Skeletal muscle tissue (tissue), 4 donors: Measurements from ENCODE around the gene GPR35. TPM values are rescaled to one million over a fixed set of nuclear protein-coding genes. Genes with fewer than 3 reads are reported as not detected.

Experiments used
- H3K27ac ChIP-seq: one replicate; pipeline ENCODE4 v1.7.0; 2013; ENCODE audit warnings: mild to moderate bottlenecking, low read depth, low read length, inconsistent platforms
- H3K27me3 ChIP-seq, 3 donors: one replicate each; pipeline ENCODE4 v1.7.0; 2013; ENCODE audit warnings: low read length in 3 of 3; ENCODE audit not compliant: control insufficient read depth in 3 of 3, insufficient read depth in 3 of 3
- H3K36me3 ChIP-seq, 3 donors: one replicate each; pipeline ENCODE4 v1.7.0; 2013; ENCODE audit warnings: low read length in 3 of 3; ENCODE audit not compliant: control insufficient read depth in 3 of 3, insufficient read depth in 3 of 3
- H3K4me1 ChIP-seq, 3 donors: one replicate each; pipeline ENCODE4 v1.7.0; 2013; ENCODE audit warnings: low read length in 3 of 3, mild to moderate bottlenecking in 3 of 3; ENCODE audit not compliant: control insufficient read depth in 3 of 3, insufficient read depth in 3 of 3
- H3K4me3 ChIP-seq, 3 donors: one replicate each; pipeline ENCODE4 v1.7.0; 2013; ENCODE audit warnings: low read length in 3 of 3
- H3K9ac ChIP-seq, 3 donors: one replicate each; pipeline ENCODE4 v1.7.0; 2013; ENCODE audit warnings: low read length in 3 of 3, mild to moderate bottlenecking in 3 of 3, moderate library complexity in 2 of 3, low read depth in 1 of 3
- H3K9me3 ChIP-seq, 3 donors: one replicate each; pipeline ENCODE4 v1.7.0; 2013; ENCODE audit warnings: low read length in 3 of 3; ENCODE audit not compliant: control insufficient read depth in 3 of 3
- total RNA-seq: library from RNA; depleted of rRNA; stranded (reverse); fragments of >200 nt; gene quantifications from one replicate; pipeline ENCODE4 v1.2.3, GENCODE V29; 2014
- donor health status: Osteomylitis.

GPR35 gene
- total RNA-seq, 1 donor from 2014 or later, result 1.0 TPM

DNA sequence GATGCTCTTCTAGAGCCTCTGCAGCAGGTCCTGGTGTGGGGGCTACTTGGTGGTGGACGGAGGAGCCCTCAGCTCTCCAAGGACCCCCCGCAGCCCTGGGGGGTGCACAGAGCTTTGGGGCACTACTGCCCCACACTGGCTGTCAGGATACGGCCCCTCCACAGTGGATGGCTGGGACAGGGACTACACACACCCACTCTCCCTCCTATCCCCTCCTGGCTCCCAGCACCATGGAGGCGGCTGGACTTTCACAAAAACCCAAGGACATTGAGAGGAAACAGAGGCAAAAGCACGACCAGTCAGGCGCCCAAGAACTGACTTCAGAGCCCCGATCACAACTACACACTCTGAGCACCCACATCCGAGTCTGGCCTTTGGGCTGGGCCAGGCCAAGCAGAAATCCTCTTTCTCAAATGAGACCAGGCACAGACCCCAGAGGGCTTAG lies 12.6 kb downstream of the GPR35 start:
- no peak overlapping the region for H3K9ac ChIP-seq
- peaks cover 12 to 15% (median 13%) of the 10 kb centered on the region in 3 donors for H3K4me1 ChIP-seq
- no peaks in the 10 kb centered on the region for H3K9me3 ChIP-seq
- H3K4me3 ChIP-seq, result no peak overlapping the region
- peaks cover 0 to 19% (median 12%) of the 10 kb centered on the region in 3 donors for H3K27me3 ChIP-seq
- no peaks in the 10 kb centered on the region for H3K36me3 ChIP-seq
- no peak overlapping the region for H3K27ac ChIP-seq

GRCh38 chr2:240638512-240639160 lies 13.4 kb downstream of the GPR35 start:
- peaks cover 12 to 15% (median 13%) of the 10 kb centered on the region in 3 donors for H3K4me1 ChIP-seq
- no peak overlapping the region for H3K4me3 ChIP-seq
- H3K36me3 ChIP-seq, result no peaks in the 10 kb centered on the region
- no peaks in the 10 kb centered on the region for H3K9me3 ChIP-seq
- no peak overlapping the region for H3K9ac ChIP-seq
- no peak overlapping the region for H3K27ac ChIP-seq
- H3K27me3 ChIP-seq, result peaks cover 1 to 26% (median 18%) of the 10 kb centered on the region in 3 donors

DNA sequence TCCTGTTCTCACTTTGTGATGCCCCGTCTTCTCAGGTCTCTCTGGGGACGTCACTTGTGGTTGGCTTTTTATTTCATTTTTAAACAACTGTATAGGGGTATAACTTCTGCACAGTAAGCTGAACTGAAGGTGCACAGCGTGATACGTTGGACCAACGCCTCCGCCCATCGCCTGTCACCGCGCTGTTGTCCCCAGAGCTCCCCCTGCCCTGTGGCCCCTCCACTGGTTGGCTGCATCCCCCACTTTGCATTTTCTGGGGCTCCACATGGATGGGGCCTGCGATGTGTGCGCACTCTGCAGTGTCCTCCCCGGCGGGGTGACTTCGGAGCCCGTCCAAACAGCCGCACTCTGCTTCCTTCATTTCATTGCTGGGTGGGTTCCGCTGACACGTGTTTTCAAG lies 14.3 kb downstream of the GPR35 start:
- H3K4me1 ChIP-seq, result peaks cover 12 to 15% (median 13%) of the 10 kb centered on the region in 3 donors
- H3K9ac ChIP-seq, result no peak overlapping the region
- no peaks in the 10 kb centered on the region for H3K9me3 ChIP-seq
- no peaks in the 10 kb centered on the region for H3K36me3 ChIP-seq
- no peak overlapping the region for H3K27ac ChIP-seq
- no peak overlapping the region for H3K4me3 ChIP-seq
- peaks cover 10 to 35% (median 28%) of the 10 kb centered on the region in 3 donors for H3K27me3 ChIP-seq

- H3K36me3 ChIP-seq, result no peaks in the 10 kb centered on the region
- no peaks in the 10 kb centered on the region for H3K9me3 ChIP-seq
- H3K27ac ChIP-seq, result no peak overlapping the region
- H3K4me1 ChIP-seq, result peaks cover 12 to 15% (median 13%) of the 10 kb centered on the region in 3 donors
- peaks cover 22 to 42% (median 33%) of the 10 kb centered on the region in 3 donors for H3K27me3 ChIP-seq
- H3K9ac ChIP-seq, result no peak overlapping the region
- H3K4me3 ChIP-seq, result no peak overlapping the region
Measured at GRCh38 chr2:240640939-240641338, 15.7 kb downstream of the GPR35 start.

- Histone ChIP-seq H3K27ac (no peak overlapping the region), H3K9ac (no peak overlapping the region), H3K9me3 (no peaks in the 10 kb centered on the region), H3K36me3 (no peaks in the 10 kb centered on the region), H3K4me1 (peaks cover 12 to 15% (median 13%) of the 10 kb centered on the region in 3 donors), H3K4me3 (no peak overlapping the region), H3K27me3 (peaks cover 33 to 47% (median 45%) of the 10 kb centered on the region in 3 donors)
Measured at GRCh38 chr2:240642061-240642805, 17.0 kb downstream of the GPR35 start.

GRCh38 chr2:240642806-240643092 lies 17.5 kb downstream of the GPR35 start:
- H3K36me3 ChIP-seq, result no peaks in the 10 kb centered on the region
- H3K4me3 ChIP-seq, result no peak overlapping the region
- H3K27me3 ChIP-seq, result peaks cover 35 to 51% (median 49%) of the 10 kb centered on the region in 3 donors
- no peak overlapping the region for H3K27ac ChIP-seq
- H3K4me1 ChIP-seq, result peaks cover 9 to 12% (median 11%) of the 10 kb centered on the region in 3 donors
- H3K9me3 ChIP-seq, result no peaks in the 10 kb centered on the region
- H3K9ac ChIP-seq, result no peak overlapping the region

GRCh38 chr2:240643093-240643810 lies 18.0 kb downstream of the GPR35 start:
- Histone ChIP-seq H3K4me3 (no peak overlapping the region), H3K27ac (no peak overlapping the region)

DNA sequence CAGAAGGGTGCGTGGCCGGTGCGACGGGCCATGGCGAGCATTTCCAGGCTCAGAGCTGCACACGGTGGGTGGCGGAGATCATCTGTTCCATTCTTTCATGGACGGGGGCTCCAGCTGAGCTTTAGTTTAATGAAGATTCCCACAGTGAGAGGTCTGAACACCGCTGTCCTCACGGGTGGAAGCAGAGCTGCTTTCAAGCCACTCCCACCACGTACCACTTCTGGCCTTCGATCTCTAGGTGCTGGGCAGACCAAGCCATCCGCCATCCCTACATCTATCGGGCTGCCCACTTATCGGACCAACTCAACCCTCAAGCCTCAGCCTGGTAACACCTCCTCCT lies 18.5 kb downstream of the GPR35 start:
- peaks cover 0 to 2% (median under 1%) of the 10 kb centered on the region in 3 donors for H3K4me1 ChIP-seq
- H3K36me3 ChIP-seq, result no peaks in the 10 kb centered on the region
- no peaks in the 10 kb centered on the region for H3K9me3 ChIP-seq
- H3K9ac ChIP-seq, result no peak overlapping the region
- H3K4me3 ChIP-seq, result no peak overlapping the region
- H3K27ac ChIP-seq, result no peak overlapping the region
- H3K27me3 ChIP-seq, result peaks cover 44 to 61% (median 57%) of the 10 kb centered on the region in 3 donors

More at GRCh38 chr2:240643093-240643810, 18.0 kb downstream of the GPR35 start:
- peaks cover 39 to 56% (median 52%) of the 10 kb centered on the region in 3 donors for H3K27me3 ChIP-seq
- H3K4me1 ChIP-seq, result peaks cover 4 to 7% (median 6%) of the 10 kb centered on the region in 3 donors
- H3K9ac ChIP-seq, result no peak overlapping the region
- H3K36me3 ChIP-seq, result no peaks in the 10 kb centered on the region
- no peaks in the 10 kb centered on the region for H3K9me3 ChIP-seq

- no peak overlapping the region for H3K9ac ChIP-seq
- H3K27me3 ChIP-seq, result peaks cover 45 to 66% (median 60%) of the 10 kb centered on the region in 3 donors
- no peaks in the 10 kb centered on the region for H3K4me1 ChIP-seq
- no peak overlapping the region for H3K27ac ChIP-seq
- no peak overlapping the region for H3K4me3 ChIP-seq
- H3K9me3 ChIP-seq, result no peaks in the 10 kb centered on the region
- no peaks in the 10 kb centered on the region for H3K36me3 ChIP-seq
Measured at GRCh38 chr2:240644171-240644651, 18.9 kb downstream of the GPR35 start.
